ENCODE results near the gene GNB2.
"Not testable (repeated sequence)": the region's sequence is repeated elsewhere in the genome, so short reads cannot be mapped to it uniquely, and the experiment has no call there.

GNB2 gene

DNA sequence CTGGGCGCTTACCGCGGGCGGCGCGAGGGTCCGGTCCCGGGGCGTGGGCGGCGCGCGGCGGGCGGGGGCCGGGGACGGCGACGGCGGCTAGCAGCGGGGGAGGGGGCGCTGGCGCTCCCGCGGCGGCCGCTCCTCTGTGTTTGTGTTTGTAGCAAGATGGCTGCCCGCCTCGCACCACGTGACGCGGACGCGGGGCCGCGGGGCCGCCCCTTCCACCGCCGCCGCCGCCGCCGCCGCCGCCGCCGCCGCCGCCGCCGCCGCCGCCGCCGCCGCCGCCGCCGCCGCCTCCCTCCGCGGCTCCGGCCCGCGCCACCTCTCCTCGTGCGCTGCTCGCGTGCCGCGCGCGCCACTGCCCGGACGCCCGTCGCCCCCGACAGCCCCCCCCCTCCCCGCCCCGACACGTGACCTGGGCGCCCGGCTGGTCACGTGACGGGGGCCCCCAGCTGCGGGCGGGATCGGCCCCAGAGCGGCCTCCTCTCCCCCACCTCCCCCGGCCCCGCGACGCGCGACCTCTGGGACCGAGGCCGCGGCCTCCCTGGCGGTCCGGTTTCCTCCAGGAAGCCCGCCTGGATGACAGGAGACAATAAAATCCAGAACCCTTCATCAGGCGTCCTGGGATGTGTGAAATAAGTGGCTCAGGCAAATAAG lies 20.7 kb downstream of the GNB2 start, which contains the start of gene GIGYF1:
Gene GIGYF1 (minus strand): TSS at position 153 of the 648 bp plus-strand sequence. CDS start 6,012 bp downstream, outside the sequence.
- peak; percentile 86 for DNase-seq (ENCODE audit: low spot score)

DNA sequence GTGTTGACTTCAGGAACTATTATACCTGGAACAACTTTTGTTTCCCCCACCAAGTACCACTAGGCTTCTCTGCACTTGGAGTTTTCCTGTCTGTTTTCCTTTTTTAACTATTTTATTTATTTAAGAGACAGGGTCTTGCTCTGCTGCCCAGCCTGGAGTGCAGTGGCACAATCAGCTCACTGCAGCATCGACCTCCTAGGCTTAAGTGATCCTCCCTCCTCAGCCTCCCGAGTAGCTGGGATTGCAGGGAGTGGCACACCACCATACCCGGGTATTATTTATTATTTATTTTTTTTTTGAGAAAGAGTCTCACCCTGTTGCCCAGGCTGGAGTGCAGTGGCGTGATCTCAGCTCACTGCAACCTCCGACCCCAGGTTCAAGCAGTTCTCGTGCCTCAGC lies 22.6 kb downstream of the GNB2 start:
- DNase-seq (ENCODE audit: low spot score): no peak

DNA sequence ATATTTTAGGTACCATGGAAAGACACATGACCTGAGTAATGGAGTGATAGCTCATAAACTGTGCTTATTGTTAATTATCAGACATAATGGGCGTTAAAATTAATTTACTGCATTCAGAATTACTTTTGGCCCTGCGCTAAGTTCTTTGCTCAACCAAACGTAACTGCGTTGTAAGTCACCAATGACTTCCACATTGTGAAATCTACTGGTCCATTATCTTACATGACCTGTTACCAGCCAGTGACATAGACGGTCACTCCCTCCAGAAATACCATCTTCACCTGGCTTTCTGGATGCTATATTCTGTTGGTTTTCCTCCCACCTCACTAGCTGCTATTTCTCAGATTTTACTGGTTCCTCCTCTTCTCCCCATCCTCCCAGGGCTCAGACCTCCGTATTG lies 25.5 kb downstream of the GNB2 start:
- DNase-seq (ENCODE audit: low spot score): no peak

DNA sequence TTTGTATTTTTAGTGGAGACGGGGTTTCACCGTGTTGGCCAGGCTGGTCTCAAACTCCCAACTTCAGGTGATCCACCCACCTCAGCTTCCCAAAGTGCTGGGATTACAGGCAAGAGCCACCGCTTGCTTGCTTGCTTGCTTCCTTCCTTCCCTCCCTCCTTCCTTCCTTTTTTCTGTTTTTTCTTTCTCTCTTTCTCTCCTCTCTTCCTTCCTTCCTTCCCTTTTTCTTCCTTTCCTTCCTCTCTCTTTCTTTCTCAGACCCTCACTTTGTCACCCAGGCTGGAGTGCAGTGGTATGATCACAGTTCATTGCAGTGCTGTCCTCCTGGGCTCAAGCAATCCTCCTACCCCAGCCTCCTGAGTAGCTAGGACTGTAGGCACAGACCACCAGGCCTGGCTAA lies 27.5 kb downstream of the GNB2 start:
- DNase-seq (ENCODE audit: low spot score): not testable (repeated sequence)

DNA sequence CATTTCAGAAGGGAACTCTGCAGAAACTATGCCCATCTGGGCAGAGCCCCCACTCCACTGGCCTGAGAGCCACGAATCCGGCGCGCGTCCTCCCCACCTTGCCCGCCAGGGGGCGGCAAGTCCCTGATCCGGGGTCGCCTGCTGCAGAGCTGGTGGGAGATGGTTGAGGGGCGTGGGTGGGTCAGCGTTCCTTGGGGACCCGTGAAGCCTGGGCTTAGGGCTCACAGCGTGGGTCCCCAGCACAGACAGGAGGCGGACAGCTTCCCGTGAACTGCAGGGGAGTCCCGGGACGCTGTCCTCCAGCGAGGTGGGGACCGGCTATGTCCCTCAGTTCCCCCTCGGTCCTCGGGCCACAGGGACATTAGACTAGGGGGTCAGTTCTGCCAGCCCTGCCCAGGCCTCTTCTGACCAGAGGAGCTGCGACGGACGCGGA lies 31.8 kb downstream of the GNB2 start:
- peak; percentile 92 for DNase-seq (ENCODE audit: low spot score)

DNA sequence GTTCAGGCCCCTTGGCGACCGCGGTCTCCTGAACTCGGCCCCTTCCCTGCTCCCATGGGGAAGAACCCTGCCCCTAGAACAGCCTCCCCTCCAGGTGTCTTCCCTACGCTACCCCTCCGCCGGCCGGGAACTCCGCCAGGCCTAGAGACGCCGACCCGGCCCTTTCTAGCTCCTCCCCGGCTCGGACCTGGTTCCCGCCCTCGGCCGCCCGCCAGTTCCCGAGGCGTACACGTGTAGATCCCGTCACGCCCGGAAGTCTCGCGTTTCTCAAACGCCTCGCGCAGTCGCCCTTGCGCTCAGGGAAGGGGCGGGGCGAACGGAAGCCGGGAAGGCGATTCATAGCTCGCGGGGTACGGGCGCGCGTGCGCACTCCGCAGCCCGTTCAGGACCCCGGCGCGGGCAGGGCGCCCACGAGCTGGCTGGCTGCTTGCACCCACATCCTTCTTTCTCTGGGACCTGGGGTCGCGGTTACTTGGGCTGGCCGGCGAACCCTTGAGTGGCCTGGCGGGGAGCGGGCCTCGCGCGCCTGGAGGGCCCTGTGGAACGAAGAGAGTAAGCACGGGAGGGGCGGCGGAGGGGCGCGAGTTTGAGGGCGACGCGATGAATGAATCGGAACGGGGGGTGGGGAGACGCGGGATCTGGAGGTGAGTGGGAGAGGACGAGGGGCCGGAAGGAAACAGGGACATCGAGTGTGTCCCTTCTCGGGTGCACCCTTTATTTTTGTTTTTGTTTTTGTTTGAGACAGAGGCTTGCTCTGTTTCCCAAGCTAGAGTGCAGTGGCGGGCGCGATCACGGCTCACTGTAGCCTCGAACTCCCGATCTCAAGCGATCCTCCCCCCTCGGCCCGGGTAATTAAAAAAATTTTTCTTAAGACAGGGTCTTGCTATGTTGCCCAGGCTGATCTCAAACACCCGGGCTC lies 32.5 kb downstream of the GNB2 start, which contains the start of gene POP7:
Gene POP7 (plus strand): TSS at position 369 of the 919 bp plus-strand sequence. CDS start 710 bp downstream, outside the sequence.
- DNase-seq (ENCODE audit: low spot score): peak; percentile 100

DNA sequence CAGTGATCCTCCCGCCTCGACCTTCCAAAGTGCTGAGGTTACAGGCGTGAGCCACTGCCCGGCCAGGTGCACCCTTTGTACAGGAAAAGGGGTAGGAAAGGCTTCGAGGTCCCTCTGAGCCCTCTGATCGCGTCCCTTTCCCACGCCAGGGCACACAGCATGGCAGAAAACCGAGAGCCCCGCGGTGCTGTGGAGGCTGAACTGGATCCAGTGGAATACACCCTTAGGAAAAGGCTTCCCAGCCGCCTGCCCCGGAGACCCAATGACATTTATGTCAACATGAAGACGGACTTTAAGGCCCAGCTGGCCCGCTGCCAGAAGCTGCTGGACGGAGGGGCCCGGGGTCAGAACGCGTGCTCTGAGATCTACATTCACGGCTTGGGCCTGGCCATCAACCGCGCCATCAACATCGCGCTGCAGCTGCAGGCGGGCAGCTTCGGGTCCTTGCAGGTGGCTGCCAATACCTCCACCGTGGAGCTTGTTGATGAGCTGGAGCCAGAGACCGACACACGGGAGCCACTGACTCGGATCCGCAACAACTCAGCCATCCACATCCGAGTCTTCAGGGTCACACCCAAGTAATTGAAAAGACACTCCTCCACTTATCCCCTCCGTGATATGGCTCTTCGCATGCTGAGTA lies 33.3 kb downstream of the GNB2 start:
- DNase-seq (ENCODE audit: low spot score): no peak

DNA sequence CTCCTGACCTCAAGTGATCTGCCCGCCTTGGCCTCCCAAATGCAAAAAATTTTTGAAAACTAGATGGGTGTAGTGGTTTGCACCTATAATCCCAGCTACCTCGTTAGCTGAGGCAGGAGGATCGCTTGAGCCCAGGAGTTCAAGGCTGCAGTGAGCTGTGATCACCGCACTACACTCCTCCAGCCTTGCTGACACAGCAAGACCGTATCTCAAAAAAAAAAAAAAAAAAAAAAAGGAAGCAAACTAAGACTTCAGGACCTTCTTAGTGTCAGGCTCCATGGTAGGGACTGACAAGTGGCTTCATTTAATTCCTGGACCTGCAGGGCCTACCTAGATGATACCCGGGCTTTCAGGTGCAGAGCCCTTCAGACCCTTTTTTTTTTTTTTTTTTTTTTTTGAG lies 34.9 kb downstream of the GNB2 start:
- DNase-seq (ENCODE audit: low spot score): no peak

DNA sequence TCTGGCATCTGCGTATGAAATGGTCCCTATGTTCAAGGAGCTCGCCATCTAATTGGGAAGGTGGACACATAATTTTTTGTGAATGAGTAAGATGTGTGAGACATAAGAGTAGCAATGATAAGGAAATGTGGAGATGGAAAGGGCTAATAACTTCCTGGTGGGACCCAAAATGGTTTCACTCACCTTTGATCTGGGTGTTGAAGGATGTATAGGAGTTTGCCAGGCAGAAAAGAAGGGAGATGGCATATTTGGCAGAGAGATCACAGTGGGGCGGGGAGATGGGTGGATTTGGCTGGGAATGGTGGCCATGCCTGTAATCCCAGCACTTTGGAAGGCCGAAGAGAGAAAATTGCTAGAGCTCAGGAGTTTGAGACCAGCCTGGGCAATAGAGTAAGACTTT lies 36.9 kb downstream of the GNB2 start:
- DNase-seq (ENCODE audit: low spot score): no peak

DNA sequence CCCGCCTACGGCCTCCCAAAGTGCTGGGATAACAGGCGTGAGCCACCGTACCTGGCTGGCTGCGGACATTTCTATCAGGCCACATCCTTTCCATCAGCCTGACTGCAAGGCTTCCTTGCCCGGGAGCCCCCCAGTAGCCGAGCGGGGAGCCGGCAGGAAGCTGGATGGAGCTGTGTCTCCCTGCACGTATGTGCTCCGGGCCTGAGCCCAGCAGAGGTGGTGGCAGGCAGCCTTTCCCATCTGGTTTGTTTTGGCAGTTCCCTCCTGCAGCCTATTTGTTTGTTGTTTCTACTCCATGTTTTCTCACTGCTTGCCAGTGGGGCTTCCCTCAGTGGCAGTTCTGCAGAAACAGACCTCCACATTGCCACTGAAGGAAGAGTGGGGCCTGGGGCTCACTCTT lies 37.8 kb downstream of the GNB2 start:
- no peak for DNase-seq (ENCODE audit: low spot score)

DNA sequence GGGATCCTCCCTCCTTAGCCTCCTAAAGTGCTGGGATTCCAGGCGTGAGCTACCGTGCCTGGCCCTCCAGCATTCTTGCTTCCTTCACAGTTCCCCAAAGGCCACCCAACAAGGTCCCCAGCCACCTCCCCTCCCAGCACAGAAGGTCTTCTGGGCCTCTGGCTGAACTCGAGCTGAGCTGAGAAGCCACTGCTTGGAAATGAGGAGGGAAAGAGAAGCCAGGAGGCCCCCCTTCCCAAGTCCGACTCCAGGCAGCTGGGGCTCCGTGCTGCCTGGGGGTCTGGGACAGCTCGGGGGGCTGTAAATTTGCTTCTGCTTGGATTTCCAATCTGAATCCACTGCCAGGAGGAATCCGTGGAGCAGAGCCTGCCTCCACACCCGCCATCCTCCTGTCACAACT lies 41.2 kb downstream of the GNB2 start:
- DNase-seq (ENCODE audit: low spot score): no peak

DNA sequence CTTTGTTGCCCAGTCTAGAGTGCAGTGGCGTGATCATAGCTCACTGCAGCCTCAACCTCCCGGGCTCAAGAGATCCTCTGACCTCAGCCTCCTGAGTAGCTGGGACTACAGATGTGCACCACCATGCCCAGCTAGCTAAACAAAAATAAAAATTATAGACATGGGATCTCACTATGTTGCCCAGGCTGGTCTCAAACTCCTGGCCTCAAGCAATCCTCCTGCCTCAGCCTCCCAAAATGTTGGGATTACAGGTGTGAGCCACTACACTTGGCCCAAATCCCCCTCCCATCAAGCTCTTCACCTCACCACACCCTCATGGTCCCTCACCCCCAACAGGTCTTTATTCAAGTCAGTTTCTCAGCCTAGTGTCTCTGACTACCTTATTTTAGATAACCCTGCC lies 43.5 kb downstream of the GNB2 start:
- not testable (repeated sequence) for DNase-seq (ENCODE audit: low spot score)

DNA sequence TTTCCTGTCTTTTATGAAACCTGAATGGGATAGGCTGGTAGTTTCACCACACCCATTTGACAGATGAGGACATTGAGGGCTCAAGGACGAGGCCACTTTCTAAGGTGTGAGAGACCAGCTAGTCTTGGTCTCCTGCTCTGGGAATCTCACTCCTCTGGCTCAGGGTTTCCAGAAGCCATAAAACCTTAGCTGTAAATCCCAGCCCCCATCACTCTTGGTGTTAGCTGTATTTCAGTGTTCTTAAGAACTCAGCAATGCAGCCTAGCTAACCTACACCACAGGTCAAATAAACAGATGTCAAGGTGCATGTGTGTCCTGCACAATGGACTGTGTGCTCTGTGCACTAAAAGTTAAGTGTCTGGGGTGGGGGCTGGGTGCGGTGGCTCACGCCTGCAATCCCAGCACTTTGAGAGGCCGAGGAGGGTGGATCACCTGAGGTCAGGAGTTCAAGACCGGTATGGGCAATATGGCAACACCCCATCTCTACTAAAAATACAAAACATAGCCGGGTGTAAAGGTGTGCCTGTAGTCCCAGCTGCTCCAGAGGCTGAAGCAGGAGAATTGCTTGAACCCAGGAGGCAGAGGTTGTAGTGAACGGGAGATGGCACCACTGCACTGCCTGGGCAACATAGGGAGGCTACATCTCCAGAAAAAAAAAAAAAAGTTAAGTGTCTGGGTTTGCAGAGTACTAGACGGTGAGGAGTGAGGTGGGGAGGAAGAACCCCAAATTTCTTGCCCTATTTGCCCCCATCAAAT lies 46.2 kb downstream of the GNB2 start:
- DNase-seq (ENCODE audit: low spot score): no peak

DNA sequence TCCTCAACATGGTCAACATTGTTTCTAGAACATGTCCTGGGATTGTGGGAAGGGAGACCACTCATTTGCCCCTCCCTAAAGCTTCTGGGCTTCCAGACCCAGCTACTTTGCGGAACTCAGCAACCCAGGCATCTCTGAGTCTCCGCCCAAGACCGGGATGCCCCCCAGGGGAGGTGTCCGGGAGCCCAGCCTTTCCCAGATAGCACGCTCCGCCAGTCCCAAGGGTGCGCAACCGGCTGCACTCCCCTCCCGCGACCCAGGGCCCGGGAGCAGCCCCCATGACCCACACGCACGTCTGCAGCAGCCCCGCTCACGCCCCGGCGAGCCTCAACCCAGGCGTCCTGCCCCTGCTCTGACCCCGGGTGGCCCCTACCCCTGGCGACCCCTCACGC lies 46.7 kb downstream of the GNB2 start, which contains the start of gene EPO:
Gene EPO (plus strand): TSS at position 190 of the 392 bp plus-strand sequence. CDS start 513 bp downstream, outside the sequence.
- DNase-seq (ENCODE audit: low spot score): no peak

DNA sequence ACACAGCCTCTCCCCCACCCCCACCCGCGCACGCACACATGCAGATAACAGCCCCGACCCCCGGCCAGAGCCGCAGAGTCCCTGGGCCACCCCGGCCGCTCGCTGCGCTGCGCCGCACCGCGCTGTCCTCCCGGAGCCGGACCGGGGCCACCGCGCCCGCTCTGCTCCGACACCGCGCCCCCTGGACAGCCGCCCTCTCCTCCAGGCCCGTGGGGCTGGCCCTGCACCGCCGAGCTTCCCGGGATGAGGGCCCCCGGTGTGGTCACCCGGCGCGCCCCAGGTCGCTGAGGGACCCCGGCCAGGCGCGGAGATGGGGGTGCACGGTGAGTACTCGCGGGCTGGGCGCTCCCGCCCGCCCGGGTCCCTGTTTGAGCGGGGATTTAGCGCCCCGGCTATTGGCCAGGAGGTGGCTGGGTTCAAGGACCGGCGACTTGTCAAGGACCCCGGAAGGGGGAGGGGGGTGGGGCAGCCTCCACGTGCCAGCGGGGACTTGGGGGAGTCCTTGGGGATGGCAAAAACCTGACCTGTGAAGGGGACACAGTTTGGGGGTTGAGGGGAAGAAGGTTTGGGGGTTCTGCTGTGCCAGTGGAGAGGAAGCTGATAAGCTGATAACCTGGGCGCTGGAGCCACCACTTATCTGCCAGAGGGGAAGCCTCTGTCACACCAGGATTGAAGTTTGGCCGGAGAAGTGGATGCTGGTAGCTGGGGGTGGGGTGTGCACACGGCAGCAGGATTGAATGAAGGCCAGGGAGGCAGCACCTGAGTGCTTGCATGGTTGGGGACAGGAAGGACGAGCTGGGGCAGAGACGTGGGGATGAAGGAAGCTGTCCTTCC lies 47.3 kb downstream of the GNB2 start:
- DNase-seq (ENCODE audit: low spot score): no peak

DNA sequence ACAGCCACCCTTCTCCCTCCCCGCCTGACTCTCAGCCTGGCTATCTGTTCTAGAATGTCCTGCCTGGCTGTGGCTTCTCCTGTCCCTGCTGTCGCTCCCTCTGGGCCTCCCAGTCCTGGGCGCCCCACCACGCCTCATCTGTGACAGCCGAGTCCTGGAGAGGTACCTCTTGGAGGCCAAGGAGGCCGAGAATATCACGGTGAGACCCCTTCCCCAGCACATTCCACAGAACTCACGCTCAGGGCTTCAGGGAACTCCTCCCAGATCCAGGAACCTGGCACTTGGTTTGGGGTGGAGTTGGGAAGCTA lies 47.9 kb downstream of the GNB2 start:
- DNase-seq (ENCODE audit: low spot score): no peak

DNA sequence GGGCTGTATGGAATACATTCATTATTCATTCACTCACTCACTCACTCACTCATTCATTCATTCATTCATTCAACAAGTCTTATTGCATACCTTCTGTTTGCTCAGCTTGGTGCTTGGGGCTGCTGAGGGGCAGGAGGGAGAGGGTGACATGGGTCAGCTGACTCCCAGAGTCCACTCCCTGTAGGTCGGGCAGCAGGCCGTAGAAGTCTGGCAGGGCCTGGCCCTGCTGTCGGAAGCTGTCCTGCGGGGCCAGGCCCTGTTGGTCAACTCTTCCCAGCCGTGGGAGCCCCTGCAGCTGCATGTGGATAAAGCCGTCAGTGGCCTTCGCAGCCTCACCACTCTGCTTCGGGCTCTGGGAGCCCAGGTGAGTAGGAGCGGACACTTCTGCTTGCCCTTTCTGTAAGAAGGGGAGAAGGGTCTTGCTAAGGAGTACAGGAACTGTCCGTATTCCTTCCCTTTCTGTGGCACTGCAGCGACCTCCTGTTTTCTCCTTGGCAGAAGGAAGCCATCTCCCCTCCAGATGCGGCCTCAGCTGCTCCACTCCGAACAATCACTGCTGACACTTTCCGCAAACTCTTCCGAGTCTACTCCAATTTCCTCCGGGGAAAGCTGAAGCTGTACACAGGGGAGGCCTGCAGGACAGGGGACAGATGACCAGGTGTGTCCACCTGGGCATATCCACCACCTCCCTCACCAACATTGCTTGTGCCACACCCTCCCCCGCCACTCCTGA lies 49.1 kb downstream of the GNB2 start:
- DNase-seq (ENCODE audit: low spot score): no peak

DNA sequence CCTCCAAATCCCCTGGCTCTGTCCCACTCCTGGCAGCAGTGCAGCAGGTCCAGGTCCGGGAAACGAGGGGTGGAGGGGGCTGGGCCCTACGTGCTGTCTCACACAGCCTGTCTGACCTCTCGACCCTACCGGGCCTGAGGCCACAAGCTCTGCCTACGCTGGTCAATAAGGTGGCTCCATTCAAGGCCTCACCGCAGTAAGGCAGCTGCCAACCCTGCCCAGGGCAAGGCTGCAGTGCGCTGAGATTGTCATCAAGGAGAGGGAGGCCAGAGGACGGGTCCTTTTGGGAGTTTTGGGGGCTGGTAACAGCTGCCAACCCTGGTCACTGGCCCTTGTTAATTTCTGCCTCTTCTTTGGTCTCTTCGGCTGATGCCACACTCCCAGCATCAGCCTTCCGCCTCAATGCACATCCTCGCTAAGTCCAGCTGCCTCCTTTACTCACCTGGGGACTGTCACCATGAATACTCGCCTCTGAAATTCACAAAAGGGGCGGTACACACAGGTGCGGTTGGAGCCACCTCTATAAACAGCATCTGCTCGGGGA lies 50.3 kb downstream of the GNB2 start:
- DNase-seq (ENCODE audit: low spot score): no peak

DNA sequence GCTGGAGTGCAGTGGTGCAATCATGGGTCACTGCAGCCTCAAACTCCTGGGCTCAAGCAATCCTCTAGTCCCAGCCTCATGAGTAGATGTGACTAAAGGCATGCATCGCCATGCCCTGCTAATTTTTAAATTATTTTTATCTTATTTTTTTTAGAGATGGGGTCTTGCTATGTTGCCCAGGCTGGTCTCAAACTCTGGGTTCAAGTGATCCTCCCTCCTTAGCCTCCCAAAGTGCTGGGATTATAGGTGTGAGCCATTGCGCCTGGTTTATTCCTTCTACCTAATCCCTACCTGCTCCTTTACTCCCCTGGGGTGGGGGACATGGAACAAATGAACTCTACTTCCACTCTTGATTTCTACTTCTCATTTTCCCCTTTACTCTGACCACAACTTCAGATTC lies 50.8 kb downstream of the GNB2 start:
- not testable (repeated sequence) for DNase-seq (ENCODE audit: low spot score)
